ENCODE results near the gene COL20A1.

The COL20A1 gene

GRCh38 chr20:63278661-63279060, 14.3 kb upstream of the COL20A1 start:
- DNase-seq (ENCODE audit: low spot score): no peak

- no peak for DNase-seq (ENCODE audit: low spot score)
These were observed 13.1 kb upstream of the COL20A1 start for GRCh38 chr20:63279931-63280330.

GRCh38 chr20:63280371-63280770, 12.6 kb upstream of the COL20A1 start:
- no peak for DNase-seq (ENCODE audit: low spot score)

- DNase-seq (ENCODE audit: low spot score): no peak
These were observed 11.9 kb upstream of the COL20A1 start for GRCh38 chr20:63280929-63281545.

- no peak for DNase-seq (ENCODE audit: low spot score)
These were observed 11.0 kb upstream of the COL20A1 start for GRCh38 chr20:63281742-63282665.

GRCh38 chr20:63282946-63283345, 10.0 kb upstream of the COL20A1 start:
- DNase-seq (ENCODE audit: low spot score): no peak

GRCh38 chr20:63283397-63284082, 9.4 kb upstream of the COL20A1 start:
- no peak for DNase-seq (ENCODE audit: low spot score)

GRCh38 chr20:63284083-63284440, 8.9 kb upstream of the COL20A1 start:
- no peak for DNase-seq (ENCODE audit: low spot score)

GRCh38 chr20:63284544-63284949, 8.4 kb upstream of the COL20A1 start:
- DNase-seq (ENCODE audit: low spot score): no peak

GRCh38 chr20:63284981-63285524, 7.9 kb upstream of the COL20A1 start:
- no peak for DNase-seq (ENCODE audit: low spot score)

- DNase-seq (ENCODE audit: low spot score): no peak
These were observed 7.1 kb upstream of the COL20A1 start for GRCh38 chr20:63285636-63286615.

GRCh38 chr20:63286781-63287696, 5.9 kb upstream of the COL20A1 start:
- DNase-seq (ENCODE audit: low spot score): no peak

GRCh38 chr20:63287697-63288580, 5.0 kb upstream of the COL20A1 start:
- no peak for DNase-seq (ENCODE audit: low spot score)

- no peak for DNase-seq (ENCODE audit: low spot score)
These were observed 4.3 kb upstream of the COL20A1 start for GRCh38 chr20:63288581-63289251.

GRCh38 chr20:63289311-63290135, 3.5 kb upstream of the COL20A1 start:
- no peak for DNase-seq (ENCODE audit: low spot score)

- DNase-seq (ENCODE audit: low spot score): no peak
These were observed 2.8 kb upstream of the COL20A1 start for GRCh38 chr20:63290136-63290676.

GRCh38 chr20:63290677-63291472, 2.1 kb upstream of the COL20A1 start:
- peak; percentile 87 for DNase-seq (ENCODE audit: low spot score)

All from AG20443 (cell line).